ENCODE measurements around the gene ADGRL1. TPM values are rescaled to one million over a fixed set of nuclear protein-coding genes. Genes with fewer than 3 reads are reported as not detected.

The ADGRL1 gene
- total RNA-seq, 4 donors from 2014 or later = 18.5 to 56.3 (median 46.2) TPM

- H3K9me3 ChIP-seq = no peaks in the 10 kb centered on the region
- H3K4me3 ChIP-seq (replicated peaks in 1 of 3) = no peak overlapping the region
- H3K4me1 ChIP-seq = peaks cover 4 to 13% of the 10 kb centered on the region in 2 donors
- H3K27me3 ChIP-seq = no peaks in the 10 kb centered on the region
- intact Hi-C loops (cut with DNase I) = no loop called here
- TF ChIP-seq CTCF (IDR thresholded peaks at IDR 0.05) = no peak
- no peak for TF ChIP-seq POLR2A (IDR thresholded peaks at IDR 0.05)
- no peak for DNase-seq
- WGBS, 2 donors = 67 to 96% methylated on average over 1 to 11 of the region's 12 CpGs
- H3K36me3 ChIP-seq = peaks cover 36 to 43% of the 10 kb centered on the region in 2 donors
- H3K27ac ChIP-seq = no peak overlapping the region
Observed at GRCh38 chr19:14156122-14156521, 49.8 kb downstream of the ADGRL1 start.

GRCh38 chr19:14155371-14155770 lies 50.6 kb downstream of the ADGRL1 start:
- TF ChIP-seq POLR2A (IDR thresholded peaks at IDR 0.05) (no peak), CTCF (IDR thresholded peaks at IDR 0.05) (no peak)
- peaks cover 4 to 17% of the 10 kb centered on the region in 2 donors for H3K4me1 ChIP-seq
- intact Hi-C loops (cut with DNase I) = no loop called here
- WGBS, 2 donors = 96 to 97% methylated on average over 11 to 16 of the region's 17 CpGs
- peaks cover 36 to 43% of the 10 kb centered on the region in 2 donors for H3K36me3 ChIP-seq
- no peaks in the 10 kb centered on the region for H3K27me3 ChIP-seq
- no peaks in the 10 kb centered on the region for H3K9me3 ChIP-seq
- H3K4me3 ChIP-seq (replicated peaks in 1 of 3) = no peak overlapping the region
- no peak overlapping the region for H3K27ac ChIP-seq
- no peak for DNase-seq

- Histone ChIP-seq H3K27me3 (no peaks in the 10 kb centered on the region), H3K4me3 (replicated peaks in 1 of 3) (no peak overlapping the region), H3K9me3 (no peaks in the 10 kb centered on the region), H3K4me1 (peaks cover 15 to 40% of the 10 kb centered on the region in 2 donors), H3K36me3 (peaks cover 25 to 26% of the 10 kb centered on the region in 2 donors), H3K27ac (peak overlapping the region; percentile 74 to 82 (median 80))
- WGBS, 2 donors = 39 to 51% methylated on average over 12 of the region's 12 CpGs
- peak in 1 of 2 donors; percentile 52 for TF ChIP-seq POLR2A (IDR thresholded peaks at IDR 0.05)
- no peak for TF ChIP-seq CTCF (IDR thresholded peaks at IDR 0.05)
- intact Hi-C loops (cut with DNase I) = no loop called here
- peak; percentile 97 to 98 for DNase-seq
Observed at GRCh38 chr19:14152713-14153112, 53.3 kb downstream of the ADGRL1 start.

GRCh38 chr19:14150770-14151661 lies 55.0 kb downstream of the ADGRL1 start:
- H3K4me3 ChIP-seq (replicated peaks in 1 of 3) = no peak overlapping the region
- TF ChIP-seq CTCF (IDR thresholded peaks at IDR 0.05) (no peak), POLR2A (IDR thresholded peaks at IDR 0.05) (no peak)
- peak overlapping the region in 1 of 3 donors; percentile 70 for H3K27ac ChIP-seq
- DNase-seq = no peak
- peaks cover 11% of the 10 kb centered on the region in 2 donors for H3K36me3 ChIP-seq
- no peaks in the 10 kb centered on the region for H3K9me3 ChIP-seq
- no peaks in the 10 kb centered on the region for H3K27me3 ChIP-seq
- H3K4me1 ChIP-seq = peaks cover 16 to 40% of the 10 kb centered on the region in 2 donors
- WGBS, 2 donors = 90 to 93% methylated on average over 3 to 25 of the region's 47 CpGs
- intact Hi-C loops (cut with DNase I) = no loop called here

Data from thyroid gland (tissue), 4 donors.